A204.1 (cell line): Measurements from ENCODE around the gene POLR2E.
"Not testable (repeated sequence)": the region's sequence is repeated elsewhere in the genome, so short reads cannot be mapped to it uniquely, and the experiment has no call there.

Experiments used
- FAIRE-seq: peaks from 2 replicates; lab custom pipeline; 2012; peaks lifted over from hg19 to GRCh38; lab: Jason Lieb, UNC

Gene POLR2E

GRCh38 chr19:1094978-1095701, at the start of gene POLR2E:
TSS of gene POLR2E (minus strand) at chr19:1095375. CDS start at chr19:1095315, 60 bp downstream.
- FAIRE-seq, result peak; percentile 94

- no peak for FAIRE-seq
Observed at GRCh38 chr19:1144741-1145140, 49.6 kb upstream of the POLR2E start.

- FAIRE-seq, result no peak
Observed at GRCh38 chr19:1143828-1144399, 48.7 kb upstream of the POLR2E start.

- no peak for FAIRE-seq
Observed at GRCh38 chr19:1141944-1142343, 46.8 kb upstream of the POLR2E start.

- FAIRE-seq, result no peak
Observed at GRCh38 chr19:1140272-1141027, 45.3 kb upstream of the POLR2E start.

- no peak for FAIRE-seq
Observed at GRCh38 chr19:1139126-1139525, 44.0 kb upstream of the POLR2E start.

- FAIRE-seq, result no peak
Observed at GRCh38 chr19:1138121-1138520, 42.9 kb upstream of the POLR2E start.

- FAIRE-seq, result no peak
Observed at GRCh38 chr19:1136621-1137317, 41.6 kb upstream of the POLR2E start.

GRCh38 chr19:1136201-1136600, 41.0 kb upstream of the POLR2E start:
- FAIRE-seq, result no peak

GRCh38 chr19:1135454-1135853, 40.3 kb upstream of the POLR2E start:
- FAIRE-seq, result no peak

- FAIRE-seq, result no peak
Observed at GRCh38 chr19:1134431-1134830, 39.3 kb upstream of the POLR2E start.

GRCh38 chr19:1133471-1133929, 38.3 kb upstream of the POLR2E start:
- no peak for FAIRE-seq

GRCh38 chr19:1132552-1133383, 37.6 kb upstream of the POLR2E start:
- FAIRE-seq, result no peak

- no peak for FAIRE-seq
Observed at GRCh38 chr19:1131718-1132551, 36.8 kb upstream of the POLR2E start.

GRCh38 chr19:1130771-1131717, 35.9 kb upstream of the POLR2E start:
- FAIRE-seq, result no peak

- no peak for FAIRE-seq
Observed at GRCh38 chr19:1129535-1129934, 34.4 kb upstream of the POLR2E start.

GRCh38 chr19:1129084-1129483, 33.9 kb upstream of the POLR2E start:
- FAIRE-seq, result not testable (repeated sequence)

- FAIRE-seq, result no peak
Observed at GRCh38 chr19:1128106-1128505, 32.9 kb upstream of the POLR2E start.

GRCh38 chr19:1126984-1127760, 32.0 kb upstream of the POLR2E start:
- no peak for FAIRE-seq
